ENCODE measurements around the gene S100PBP. TPM values are rescaled to one million over a fixed set of nuclear protein-coding genes. Genes with fewer than 3 reads are reported as not detected.

The S100PBP gene
- 26.9 TPM for total RNA-seq

DNA sequence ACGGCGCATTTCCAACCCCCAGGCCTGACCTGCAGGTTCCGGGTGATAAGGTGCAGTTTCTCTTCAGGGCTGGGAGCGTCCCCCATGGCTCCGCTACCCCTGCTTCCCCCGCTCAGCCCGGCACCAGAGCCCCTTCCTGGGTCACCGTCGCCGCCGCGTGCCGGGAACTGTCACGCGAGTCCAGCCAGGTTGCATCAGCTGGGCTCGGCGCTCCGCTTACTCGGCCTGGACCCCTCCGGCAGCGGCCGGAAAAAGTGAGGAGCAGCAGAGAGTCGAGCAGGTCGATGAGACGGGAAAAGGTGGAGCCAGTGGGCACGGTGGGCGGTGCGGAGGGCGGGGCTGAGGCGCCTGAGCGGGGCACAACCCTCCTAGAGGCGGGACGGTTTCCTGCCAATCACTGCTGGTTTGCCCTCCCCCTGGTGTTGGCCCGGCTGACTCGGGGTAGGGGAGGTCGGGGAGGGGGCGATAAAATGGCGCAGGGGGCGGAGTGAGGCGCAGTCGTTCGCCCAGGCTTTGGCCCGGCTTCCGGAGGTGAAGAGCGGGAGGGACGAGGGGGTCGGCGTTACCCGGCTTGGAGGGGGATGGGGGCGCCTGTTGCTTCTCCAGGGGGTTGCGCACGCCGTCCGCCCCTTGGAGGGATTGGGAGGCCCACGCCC, at the start of gene S100PBP, which contains the start of gene YARS1:
S100PBP (plus strand) TSS at position 495 of the 656 bp plus-strand sequence. CDS start 8,447 bp downstream, outside the sequence.
YARS1 (minus strand) TSS at position 200 of the 656 bp plus-strand sequence; CDS start at position 86, 114 bp downstream.
- DNase-seq (ENCODE audit: low spot score): peak; percentile 99

DNA sequence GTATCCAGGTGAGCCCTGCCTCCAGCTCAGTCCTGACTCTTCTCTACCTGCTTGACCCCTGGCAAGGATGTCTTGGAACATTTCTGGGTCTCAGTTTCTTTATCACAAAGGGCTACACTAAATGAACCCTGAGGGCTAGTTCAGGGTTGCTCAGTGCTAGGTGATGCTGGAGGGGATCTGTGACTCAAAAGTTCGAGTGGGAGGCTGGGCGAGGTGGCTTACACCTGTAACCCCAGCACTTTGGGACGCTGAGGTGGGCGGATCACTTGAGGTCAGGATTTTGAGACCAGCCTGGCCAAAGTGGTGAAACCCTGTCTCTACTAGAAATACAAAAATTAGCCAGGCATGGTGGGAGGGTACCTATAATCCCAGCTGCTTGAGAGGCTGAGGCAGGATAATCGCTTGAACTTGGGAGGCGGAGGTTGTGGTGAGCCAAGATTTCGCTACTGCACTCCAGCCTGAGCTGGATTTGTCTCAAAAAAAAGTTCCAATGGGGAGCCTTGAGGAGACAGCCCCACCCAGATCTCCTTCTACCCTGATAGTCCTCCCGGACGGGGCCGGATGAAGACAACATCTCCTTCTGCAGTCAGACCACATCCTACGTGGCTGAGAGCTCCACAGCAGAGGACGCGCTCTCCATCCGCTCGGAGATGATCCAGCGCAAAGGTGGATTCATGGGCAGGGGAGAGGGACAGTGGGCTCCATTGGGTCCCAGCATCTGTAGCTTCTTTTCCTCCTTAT, 49.2 kb upstream of the S100PBP start:
- DNase-seq (ENCODE audit: low spot score): no peak

DNA sequence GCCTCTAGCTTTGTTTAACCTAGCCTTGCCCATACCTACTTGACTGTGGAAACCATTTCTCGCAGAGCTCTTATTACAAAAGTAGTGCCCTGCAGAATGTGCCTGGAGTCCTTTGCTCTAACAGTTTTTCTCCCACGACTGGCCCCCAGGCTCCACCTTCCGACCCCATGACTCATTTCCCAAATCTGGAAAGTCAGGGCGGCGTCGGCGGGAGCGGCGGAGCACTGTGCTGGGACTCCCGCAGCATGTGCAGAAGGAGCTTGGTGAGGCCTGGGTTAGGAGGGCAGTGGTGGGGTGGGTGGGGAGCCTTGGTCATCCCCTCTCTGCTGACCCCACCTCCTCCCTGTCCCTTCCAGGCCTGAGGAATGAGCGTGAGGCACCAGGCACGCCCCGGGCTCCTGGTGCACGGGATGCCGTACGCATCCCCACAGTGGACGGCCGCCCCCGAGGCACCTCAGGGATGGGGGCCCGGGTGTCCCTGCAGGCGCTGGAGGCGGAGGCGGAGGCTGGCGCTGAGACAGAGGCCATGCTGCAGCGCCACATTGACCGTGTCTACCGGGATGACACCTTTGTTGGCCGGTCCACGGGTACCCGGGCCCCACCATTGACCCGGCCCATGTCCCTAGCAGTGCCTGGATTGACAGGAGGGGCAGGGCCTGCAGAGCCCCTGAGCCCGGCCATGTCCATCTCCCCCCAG, 47.8 kb upstream of the S100PBP start:
- DNase-seq (ENCODE audit: low spot score): no peak

GRCh38 chr1:32770221-32770731, 47.2 kb upstream of the S100PBP start:
- DNase-seq (ENCODE audit: low spot score): no peak

DNA sequence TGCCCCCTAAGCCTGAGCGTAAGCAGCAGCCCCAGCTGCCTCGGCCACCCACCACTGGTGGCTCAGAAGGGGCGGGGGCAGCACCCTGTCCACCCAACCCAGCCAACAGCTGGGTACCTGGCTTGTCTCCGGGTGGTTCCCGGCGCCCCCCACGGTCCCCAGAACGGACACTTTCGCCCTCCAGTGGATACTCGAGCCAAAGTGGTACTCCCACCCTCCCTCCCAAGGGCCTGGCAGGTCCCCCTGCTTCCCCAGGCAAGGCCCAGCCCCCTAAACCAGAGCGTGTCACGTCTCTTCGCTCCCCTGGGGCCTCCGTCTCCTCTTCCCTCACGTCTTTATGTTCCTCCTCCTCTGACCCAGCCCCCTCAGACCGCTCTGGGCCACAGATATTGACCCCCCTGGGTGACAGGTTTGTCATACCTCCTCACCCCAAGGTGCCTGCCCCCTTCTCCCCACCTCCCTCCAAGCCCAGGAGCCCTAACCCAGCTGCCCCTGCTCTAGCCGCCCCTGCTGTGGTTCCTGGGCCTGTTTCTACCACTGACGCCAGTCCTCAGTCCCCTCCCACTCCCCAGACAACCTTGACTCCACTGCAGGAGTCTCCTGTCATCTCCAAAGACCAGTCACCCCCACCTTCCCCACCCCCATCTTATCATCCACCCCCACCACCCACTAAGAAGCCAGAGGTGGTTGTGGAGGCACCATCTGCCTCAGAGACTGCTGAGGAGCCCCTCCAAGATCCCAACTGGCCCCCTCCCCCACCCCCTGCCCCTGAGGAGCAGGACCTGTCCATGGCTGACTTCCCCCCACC, 46.5 kb upstream of the S100PBP start:
- no peak for DNase-seq (ENCODE audit: low spot score)

GRCh38 chr1:32771561-32772280, 45.7 kb upstream of the S100PBP start:
- DNase-seq (ENCODE audit: low spot score): no peak

DNA sequence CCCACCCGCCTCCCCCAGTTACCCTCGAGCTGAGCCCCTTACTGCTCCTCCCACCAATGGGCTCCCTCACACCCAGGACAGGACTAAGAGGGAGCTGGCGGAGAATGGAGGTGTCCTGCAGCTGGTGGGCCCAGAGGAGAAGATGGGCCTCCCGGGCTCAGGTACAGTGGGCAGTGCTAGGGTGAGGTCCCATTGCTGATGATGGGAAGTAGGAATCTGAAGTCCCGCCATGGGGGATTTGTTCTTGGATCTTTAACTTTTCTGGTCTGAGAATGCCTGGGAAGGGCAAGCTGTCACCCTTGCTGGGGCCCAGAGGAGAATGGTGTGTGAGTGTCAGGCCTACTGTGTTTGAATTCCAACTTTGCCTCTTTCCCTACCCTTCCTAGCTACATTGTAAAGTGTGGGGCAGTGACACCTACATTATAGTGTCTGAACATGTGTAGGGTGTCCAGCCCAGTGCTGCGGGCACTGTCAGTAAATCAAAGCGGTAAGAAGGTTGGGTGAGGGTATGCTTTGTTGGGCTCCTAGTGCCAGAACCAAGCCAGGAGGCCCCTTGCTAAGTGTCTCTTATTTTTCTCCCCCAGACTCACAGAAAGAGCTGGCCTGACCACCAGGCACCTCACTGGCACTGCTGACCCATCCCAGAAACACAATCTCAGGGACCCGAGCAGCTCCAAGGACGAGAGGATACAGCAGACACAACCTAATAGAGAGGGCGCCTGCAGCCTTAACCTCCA, 45.0 kb upstream of the S100PBP start:
- no peak for DNase-seq (ENCODE audit: low spot score)

DNA sequence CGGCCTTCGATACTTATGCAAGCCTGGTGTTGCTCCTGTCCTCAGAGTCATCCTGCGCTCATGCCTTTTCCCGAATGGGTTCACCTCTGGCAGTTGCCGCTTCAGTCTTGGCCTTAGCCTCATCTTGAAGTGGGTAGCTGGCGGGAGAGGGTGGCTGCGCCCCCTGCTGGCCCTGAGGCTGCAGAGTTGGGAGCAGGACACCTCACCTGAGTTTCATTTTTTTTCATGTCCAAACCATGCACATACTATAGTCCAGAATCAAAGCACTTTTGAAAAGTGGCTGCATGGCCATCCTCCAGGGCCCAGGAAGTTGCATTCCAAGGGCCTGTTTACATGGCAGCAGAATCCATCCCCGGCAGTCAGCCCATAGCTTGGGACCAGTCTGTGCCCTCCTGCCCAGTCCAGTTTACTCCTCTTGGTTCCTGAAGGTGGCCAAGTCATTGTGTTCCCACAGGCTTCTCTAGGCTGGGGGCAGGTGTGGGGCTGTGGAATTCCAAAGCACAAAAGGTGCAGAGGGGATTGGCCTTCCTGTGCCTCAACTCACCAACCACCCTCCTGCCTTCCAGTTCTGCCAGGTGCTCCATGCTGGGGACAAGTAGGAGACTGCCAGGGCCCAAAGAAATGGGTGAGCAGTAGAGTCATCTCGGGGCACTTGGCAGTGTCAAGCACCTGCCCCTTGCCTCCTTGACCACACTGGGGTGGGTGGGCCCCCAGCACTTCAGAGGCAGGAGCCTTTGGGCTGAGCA, 44.3 kb upstream of the S100PBP start:
- DNase-seq (ENCODE audit: low spot score): peak; percentile 84

GRCh38 chr1:32773764-32774463, 43.5 kb upstream of the S100PBP start:
- no peak for DNase-seq (ENCODE audit: low spot score)

DNA sequence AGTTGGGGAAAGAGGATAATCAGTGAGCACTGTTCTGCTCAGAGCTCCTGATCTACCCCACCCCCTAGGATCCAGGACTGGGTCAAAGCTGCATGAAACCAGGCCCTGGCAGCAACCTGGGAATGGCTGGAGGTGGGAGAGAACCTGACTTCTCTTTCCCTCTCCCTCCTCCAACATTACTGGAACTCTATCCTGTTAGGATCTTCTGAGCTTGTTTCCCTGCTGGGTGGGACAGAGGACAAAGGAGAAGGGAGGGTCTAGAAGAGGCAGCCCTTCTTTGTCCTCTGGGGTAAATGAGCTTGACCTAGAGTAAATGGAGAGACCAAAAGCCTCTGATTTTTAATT, 43.0 kb upstream of the S100PBP start:
- DNase-seq (ENCODE audit: low spot score): no peak

DNA sequence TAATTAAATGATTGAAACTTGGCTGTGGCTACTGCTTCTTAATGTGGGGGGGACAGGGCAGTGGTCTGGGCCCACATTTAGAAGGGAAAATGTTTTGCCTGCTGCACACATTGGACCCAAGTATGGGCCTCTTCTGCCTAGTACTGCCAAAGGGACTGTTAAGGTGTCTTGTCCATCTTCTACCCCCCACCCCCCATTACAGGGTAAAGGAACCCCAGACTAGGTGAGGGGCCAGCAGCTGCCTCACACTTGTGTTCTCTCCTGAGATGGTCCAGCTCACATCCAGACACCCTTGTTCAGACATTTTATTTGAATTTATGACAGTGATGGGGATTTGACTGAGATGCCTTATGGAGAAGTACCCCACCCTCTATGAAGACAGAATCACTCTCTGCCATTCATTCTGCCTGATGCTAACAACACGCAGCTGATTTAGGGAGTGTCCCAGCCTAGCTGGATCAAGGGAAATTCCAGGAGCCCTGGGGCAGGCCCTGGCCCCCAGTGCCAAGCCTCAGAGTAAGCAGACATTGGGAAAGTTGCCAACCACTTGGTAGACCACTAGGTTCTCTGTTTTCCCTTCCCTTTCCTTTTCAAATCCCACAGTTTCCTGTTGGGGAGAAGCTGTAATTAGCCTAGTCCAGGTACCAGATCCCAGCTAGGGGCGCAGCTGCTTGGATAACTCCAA, 42.4 kb upstream of the S100PBP start:
- no peak for DNase-seq (ENCODE audit: low spot score)

- no peak for DNase-seq (ENCODE audit: low spot score)
Observed at GRCh38 chr1:32775640-32776337, 41.7 kb upstream of the S100PBP start.

GRCh38 chr1:32779242-32779641, 38.2 kb upstream of the S100PBP start:
- no peak for DNase-seq (ENCODE audit: low spot score)

GRCh38 chr1:32780005-32780404, 37.4 kb upstream of the S100PBP start:
- no peak for DNase-seq (ENCODE audit: low spot score)

DNA sequence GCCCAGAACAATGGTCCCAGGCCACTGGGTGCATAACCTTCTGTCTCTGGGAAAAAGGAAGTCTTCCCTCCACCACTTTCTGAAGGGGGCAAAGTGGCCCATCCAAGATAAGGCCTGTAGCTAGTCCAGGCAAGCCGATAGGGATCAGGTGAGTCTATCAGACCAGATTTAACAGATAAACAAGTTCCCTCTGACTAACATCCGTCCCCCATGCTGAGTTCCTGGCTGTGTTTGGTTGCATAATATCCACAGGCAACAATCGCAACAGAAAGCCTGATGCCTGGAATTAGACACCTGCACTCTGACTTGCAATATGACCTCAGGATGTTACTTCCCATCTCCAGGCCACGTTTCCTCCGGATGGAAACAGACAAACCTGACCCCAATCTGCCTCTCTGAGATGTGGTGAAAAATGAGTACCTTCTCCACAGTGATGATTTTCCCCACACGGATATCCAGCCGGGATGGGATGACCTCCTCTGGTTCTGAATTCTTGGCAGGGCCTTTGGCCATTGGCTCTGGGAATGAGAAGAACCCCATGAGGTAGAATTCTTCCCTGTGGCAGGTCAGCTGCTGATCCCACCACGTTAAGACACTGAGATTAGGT, 36.7 kb upstream of the S100PBP start:
- no peak for DNase-seq (ENCODE audit: low spot score)

GRCh38 chr1:32782086-32782485, 35.4 kb upstream of the S100PBP start:
- no peak for DNase-seq (ENCODE audit: low spot score)

DNA sequence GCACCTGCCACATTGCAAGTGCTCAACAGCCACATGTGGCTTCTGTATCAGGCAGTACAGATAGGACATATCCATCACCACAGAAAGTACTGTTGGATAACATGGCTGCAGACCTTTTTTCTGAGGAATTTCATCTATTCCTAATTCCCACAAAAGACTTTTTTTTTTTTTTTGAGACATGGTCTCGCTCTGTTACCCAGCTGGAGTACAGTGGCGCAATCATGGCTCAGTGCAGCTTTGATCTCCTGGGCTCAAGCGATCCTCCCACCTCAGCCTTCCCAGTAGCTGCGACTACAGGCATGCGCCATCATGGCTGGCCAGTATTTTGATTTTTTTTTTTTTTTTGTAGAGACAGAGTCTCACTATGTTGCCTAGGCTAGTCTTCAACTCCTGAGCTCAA, 33.6 kb upstream of the S100PBP start:
- DNase-seq (ENCODE audit: low spot score): no peak

Data from mucosa of gallbladder (tissue), 1 donor.